Measurements from ENCODE around the gene CRACR2A.

Gene CRACR2A

DNA sequence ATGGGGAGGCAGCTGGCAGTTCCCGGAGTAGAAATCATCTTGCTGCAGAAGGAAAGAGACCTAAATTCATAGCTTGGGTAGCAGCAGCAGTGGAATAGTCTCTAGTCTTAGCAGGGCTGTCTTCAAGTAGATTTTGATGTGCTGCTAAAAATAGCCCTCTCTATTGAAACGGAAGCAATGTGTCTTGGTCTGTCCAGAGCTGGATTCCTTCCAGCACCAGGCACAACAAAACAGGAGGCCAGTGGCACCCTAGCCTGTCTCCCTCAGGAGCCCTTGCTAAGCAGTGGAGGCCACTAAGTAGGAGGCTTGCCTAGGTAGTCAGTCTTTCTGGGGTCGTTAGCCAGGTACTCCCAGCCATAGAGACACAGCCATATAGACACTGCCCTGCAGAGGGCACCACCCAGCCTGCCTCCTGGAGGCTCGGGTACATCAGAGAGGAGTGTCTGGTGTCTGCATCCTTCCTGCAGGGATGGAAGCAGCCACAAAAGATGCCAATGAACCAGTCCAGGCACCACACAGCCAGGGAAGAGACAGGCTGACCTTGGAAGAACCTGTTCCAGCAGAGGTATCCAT lies 97.5 kb downstream of the CRACR2A start:
- H3K4me3 ChIP-seq (ENCODE audit: low read depth, low read length) = no peak overlapping the region

GRCh38 chr12:3651585-3652424 lies 101.1 kb downstream of the CRACR2A start:
- no peak overlapping the region for H3K4me3 ChIP-seq (ENCODE audit: low read depth, low read length)

- no peak overlapping the region for H3K4me3 ChIP-seq (ENCODE audit: low read depth, low read length)
Observed at GRCh38 chr12:3647504-3647903, 105.4 kb downstream of the CRACR2A start.

GRCh38 chr12:3646561-3647241 lies 106.2 kb downstream of the CRACR2A start:
- no peak overlapping the region for H3K4me3 ChIP-seq (ENCODE audit: low read depth, low read length)

- H3K4me3 ChIP-seq (ENCODE audit: low read depth, low read length) = no peak overlapping the region
Observed at GRCh38 chr12:3645091-3645490, 107.8 kb downstream of the CRACR2A start.

- no peak overlapping the region for H3K4me3 ChIP-seq (ENCODE audit: low read depth, low read length)
Observed at GRCh38 chr12:3644104-3644503, 108.8 kb downstream of the CRACR2A start.

GRCh38 chr12:3641428-3642018 lies 111.4 kb downstream of the CRACR2A start:
- no peak overlapping the region for H3K4me3 ChIP-seq (ENCODE audit: low read depth, low read length)

DNA sequence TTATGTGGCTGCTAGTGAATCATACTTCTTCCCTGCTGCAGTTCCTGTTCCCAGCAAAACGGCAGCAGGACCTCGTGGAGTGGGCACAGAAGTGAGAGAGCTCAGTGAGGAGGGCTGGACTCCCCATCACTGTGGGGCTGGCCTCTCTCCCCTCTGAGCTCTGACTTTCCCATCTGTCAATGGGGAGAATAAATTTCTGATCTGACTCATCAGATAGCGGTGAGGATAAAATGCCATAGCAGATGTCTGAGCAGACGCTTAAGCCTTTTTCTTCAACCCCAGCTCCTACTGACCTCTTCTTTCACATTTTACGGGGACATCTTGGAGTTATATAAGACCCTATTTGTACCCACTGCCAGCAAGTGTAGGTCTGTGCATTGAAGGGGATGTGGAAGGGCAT lies 116.6 kb downstream of the CRACR2A start:
- H3K4me3 ChIP-seq (ENCODE audit: low read depth, low read length) = no peak overlapping the region

- no peak overlapping the region for H3K4me3 ChIP-seq (ENCODE audit: low read depth, low read length)
Observed at GRCh38 chr12:3634348-3634747, 118.6 kb downstream of the CRACR2A start.

GRCh38 chr12:3633396-3633795 lies 119.5 kb downstream of the CRACR2A start:
- H3K4me3 ChIP-seq (ENCODE audit: low read depth, low read length) = no peak overlapping the region

DNA sequence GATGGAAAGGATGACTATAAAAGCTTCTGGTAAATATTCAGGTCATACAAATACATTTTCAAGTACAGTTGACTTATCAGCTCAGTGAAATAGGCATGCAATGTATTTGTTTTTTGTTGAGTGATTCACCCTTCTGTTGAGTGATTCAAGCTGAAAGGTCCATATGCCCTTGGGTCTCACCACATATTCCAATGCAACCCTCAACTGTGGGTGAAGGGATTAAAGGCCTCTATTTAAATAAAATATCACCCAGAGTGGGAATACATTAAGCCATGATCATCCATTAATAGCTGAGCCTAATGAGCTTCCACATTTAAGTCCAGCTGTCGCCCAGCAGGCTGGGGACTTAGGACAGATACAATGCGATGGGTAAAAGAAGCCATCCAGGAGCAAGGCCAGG lies 120.2 kb downstream of the CRACR2A start:
- H3K4me3 ChIP-seq (ENCODE audit: low read depth, low read length) = no peak overlapping the region

GRCh38 chr12:3632256-3632655 lies 120.7 kb downstream of the CRACR2A start:
- H3K4me3 ChIP-seq (ENCODE audit: low read depth, low read length) = no peak overlapping the region

GRCh38 chr12:3631759-3632158 lies 121.2 kb downstream of the CRACR2A start:
- no peak overlapping the region for H3K4me3 ChIP-seq (ENCODE audit: low read depth, low read length)

DNA sequence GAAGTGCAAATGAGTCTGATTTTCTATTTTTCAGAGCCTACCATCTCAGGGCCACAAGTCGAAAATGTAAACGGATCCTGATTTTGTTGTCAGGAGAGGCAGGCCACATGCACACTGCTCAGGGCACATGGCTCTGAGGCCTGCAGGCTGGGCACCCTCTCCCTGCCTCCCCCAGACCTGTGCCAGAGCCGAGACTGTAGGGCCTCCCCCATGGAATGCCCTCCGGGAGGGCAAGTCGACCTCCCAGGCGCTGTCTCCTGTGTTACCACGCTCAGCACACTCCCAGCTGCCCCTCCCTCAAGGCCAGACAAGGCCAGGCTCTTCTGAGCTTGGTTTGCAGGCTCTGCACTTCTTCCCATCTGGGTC lies 121.7 kb downstream of the CRACR2A start:
- no peak overlapping the region for H3K4me3 ChIP-seq (ENCODE audit: low read depth, low read length)

DNA sequence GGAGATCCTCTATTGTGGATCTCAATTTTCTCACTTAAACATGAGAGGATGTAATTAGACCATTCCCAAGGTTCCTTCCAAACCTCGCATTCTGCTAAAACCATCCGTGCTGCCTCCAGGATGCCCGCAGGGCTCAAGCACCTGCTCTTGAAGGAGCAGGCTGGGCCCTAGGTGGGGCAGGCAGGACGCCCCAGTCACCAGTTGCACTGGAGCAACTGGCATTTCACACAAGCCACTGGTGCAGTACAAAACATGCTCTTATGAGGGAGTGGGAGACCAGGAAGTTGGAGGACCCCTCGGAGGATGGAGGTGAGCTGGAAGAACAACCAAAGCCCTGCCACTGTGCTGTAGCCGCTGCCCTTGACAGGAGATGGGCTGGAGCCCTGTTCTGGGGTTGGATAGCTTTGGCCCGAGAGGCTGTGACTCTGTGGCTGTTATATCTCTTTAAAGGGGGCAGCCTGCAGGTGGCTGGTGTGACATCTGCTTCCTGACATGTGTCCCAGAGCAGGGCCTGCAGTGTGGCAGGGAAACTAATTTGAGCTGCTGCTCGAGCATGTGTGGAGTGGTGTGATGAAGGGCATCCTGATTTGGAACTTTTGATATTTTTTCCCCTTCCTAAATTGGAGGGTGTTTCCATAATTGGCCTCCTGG lies 122.2 kb downstream of the CRACR2A start:
- H3K4me3 ChIP-seq (ENCODE audit: low read depth, low read length) = no peak overlapping the region

GRCh38 chr12:3630111-3630510 lies 122.8 kb downstream of the CRACR2A start:
- no peak overlapping the region for H3K4me3 ChIP-seq (ENCODE audit: low read depth, low read length)

DNA sequence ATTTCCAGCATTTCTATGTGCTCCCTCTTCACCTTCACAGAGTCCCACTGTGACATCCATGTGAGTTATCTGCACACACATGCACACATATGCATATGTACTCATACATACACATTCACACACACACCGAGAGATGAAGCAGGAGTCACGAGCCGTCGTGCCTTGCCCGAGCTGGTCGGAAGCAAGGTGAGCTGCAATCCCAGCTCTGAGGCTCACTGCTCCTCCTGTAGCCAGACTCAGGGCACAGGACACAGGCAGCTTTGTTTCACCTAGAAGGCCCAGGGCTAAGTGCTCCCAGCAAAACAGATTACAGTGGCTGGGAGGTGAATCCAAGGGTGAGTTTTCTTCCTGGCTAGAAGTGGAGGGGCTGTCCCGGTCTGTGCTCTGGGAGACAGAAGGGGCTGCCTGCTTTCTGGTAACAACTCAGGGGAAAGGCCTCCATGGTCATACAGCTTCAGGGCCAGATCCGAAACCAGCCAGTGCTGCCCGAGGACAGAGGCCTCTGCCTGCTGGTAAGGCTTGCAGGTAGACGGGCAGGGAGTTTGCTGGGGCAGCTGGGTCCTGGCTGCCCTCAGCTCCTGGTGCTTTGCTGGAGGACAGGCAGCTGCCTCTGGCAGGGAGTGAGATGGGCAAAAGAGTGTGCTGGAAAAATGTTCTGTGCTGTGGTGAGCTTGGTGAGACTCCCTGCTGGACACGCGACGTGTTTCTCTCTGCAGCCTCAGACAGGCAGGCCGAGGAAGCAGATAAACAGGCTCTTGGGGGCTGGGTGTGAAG lies 123.7 kb downstream of the CRACR2A start:
- no peak overlapping the region for H3K4me3 ChIP-seq (ENCODE audit: low read depth, low read length)

DNA sequence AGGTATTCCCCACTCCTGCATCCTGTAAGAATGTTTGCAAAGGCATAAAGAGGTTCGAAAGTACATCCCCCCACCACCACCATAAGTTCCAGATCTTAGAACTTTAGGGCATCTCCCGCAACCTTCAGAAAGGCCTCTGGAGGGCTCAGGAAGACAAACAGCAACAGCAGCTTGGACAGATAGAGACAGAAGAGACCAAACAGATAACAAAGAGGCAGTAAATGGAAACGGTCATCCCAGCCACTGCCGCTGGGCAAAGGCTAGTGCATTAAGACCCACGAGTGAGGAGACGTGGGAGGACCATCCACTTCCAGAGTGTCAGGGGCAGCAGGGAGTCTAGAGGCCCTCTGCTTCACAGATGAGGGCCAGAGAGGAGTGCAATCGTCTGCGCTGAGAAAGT lies 124.3 kb downstream of the CRACR2A start:
- H3K4me3 ChIP-seq (ENCODE audit: low read depth, low read length) = no peak overlapping the region

- H3K4me3 ChIP-seq (ENCODE audit: low read depth, low read length) = no peak overlapping the region
Observed at GRCh38 chr12:3627336-3627735, 125.6 kb downstream of the CRACR2A start.

GRCh38 chr12:3624273-3624672 lies 128.6 kb downstream of the CRACR2A start:
- no peak overlapping the region for H3K4me3 ChIP-seq (ENCODE audit: low read depth, low read length)

Measured in iPS-11a (cell line).